H9 (cell line): ENCODE data around the gene RDH13. TPM values are rescaled to one million over a fixed set of nuclear protein-coding genes. Genes with fewer than 3 reads are reported as not detected.

Experiments
- DNase-seq: peaks from one replicate; pipeline ENCODE4 v3.0.0-alpha.2; 2017
- H2AFZ ChIP-seq: one replicate; pipeline ENCODE4 v1.6.1; 2013; ENCODE audit warnings: mild to moderate bottlenecking, low read length, control low read depth, moderate library complexity
- H2AK5ac ChIP-seq: 2 replicates; pipeline ENCODE4 v1.6.1; 2013; ENCODE audit warnings: low read length, control low read depth, mixed read lengths; ENCODE audit not compliant: insufficient read length
- H2BK120ac ChIP-seq: one replicate; pipeline ENCODE4 v1.6.1; 2013; ENCODE audit warnings: low read depth, mild to moderate bottlenecking, low read length, control low read depth, inconsistent platforms; ENCODE audit not compliant: poor library complexity, severe bottlenecking
- H2BK12ac ChIP-seq: 2 replicates; pipeline ENCODE4 v1.6.1; 2013; ENCODE audit warnings: low read length, control low read depth, mixed read lengths, low read depth; ENCODE audit not compliant: insufficient read length
- H2BK15ac ChIP-seq: 2 replicates; pipeline ENCODE4 v1.6.1; 2013; ENCODE audit warnings: low read depth, low read length, control low read depth
- H2BK20ac ChIP-seq: one replicate; pipeline ENCODE4 v1.6.1; 2013; ENCODE audit warnings: low read depth, mild to moderate bottlenecking, low read length, control low read depth, inconsistent platforms; ENCODE audit not compliant: poor library complexity, severe bottlenecking
- H2BK5ac ChIP-seq: 2 replicates; pipeline ENCODE4 v1.6.1; 2013; ENCODE audit warnings: low read length, control low read depth, mixed read lengths; ENCODE audit not compliant: insufficient read length
- H3K14ac ChIP-seq: 2 replicates; pipeline ENCODE4 v1.6.1; 2013; ENCODE audit warnings: low read length, control low read depth; ENCODE audit not compliant: insufficient read depth
- H3K18ac ChIP-seq: 2 replicates; pipeline ENCODE4 v1.6.1; 2013; ENCODE audit warnings: low read depth, mild to moderate bottlenecking, mixed read lengths, low read length, control low read depth; ENCODE audit not compliant: insufficient read length
- H3K23ac ChIP-seq: 2 replicates; pipeline ENCODE4 v1.6.1; 2013; ENCODE audit warnings: low read length, control low read depth, mixed read lengths, low read depth; ENCODE audit not compliant: insufficient read length
- H3K23me2 ChIP-seq: 2 replicates; pipeline ENCODE4 v1.6.1; 2013; ENCODE audit warnings: low read depth, mild to moderate bottlenecking, mixed read lengths, low read length, control low read depth; ENCODE audit not compliant: insufficient read length, poor library complexity, severe bottlenecking
- H3K27ac ChIP-seq: 2 replicates; pipeline ENCODE4 v1.5.1; 2013; ENCODE audit warnings: low read length, control low read depth, mixed read lengths, low read depth; ENCODE audit not compliant: insufficient read length
- H3K27me3 ChIP-seq: 2 replicates; pipeline ENCODE4 v1.6.1; 2013; ENCODE audit warnings: low read length, control low read depth, inconsistent platforms; ENCODE audit not compliant: insufficient read depth
- H3K4ac ChIP-seq: 2 replicates; pipeline ENCODE4 v1.6.1; 2013; ENCODE audit warnings: low read depth, mild to moderate bottlenecking, control low read depth, inconsistent platforms, low read length, moderate library complexity
- H3K4me1 ChIP-seq: 2 replicates; pipeline ENCODE4 v1.6.1; 2013; ENCODE audit warnings: low read length, control low read depth, inconsistent platforms; ENCODE audit not compliant: insufficient read depth
- H3K4me2 ChIP-seq: 2 replicates; pipeline ENCODE4 v1.6.1; 2013; ENCODE audit warnings: low read length, control low read depth, mixed read lengths; ENCODE audit not compliant: insufficient read length, insufficient read depth
- H3K56ac ChIP-seq: 2 replicates; pipeline ENCODE4 v1.6.1; 2013; ENCODE audit warnings: low read depth, mild to moderate bottlenecking, mixed read lengths, low read length, control low read depth; ENCODE audit not compliant: insufficient read length
- H3K79me1 ChIP-seq: 2 replicates; pipeline ENCODE4 v1.6.1; 2013; ENCODE audit warnings: low read depth, mild to moderate bottlenecking, moderate library complexity, low read length, control low read depth, inconsistent platforms; ENCODE audit not compliant: insufficient read depth, poor library complexity, severe bottlenecking
- H3K79me2 ChIP-seq: 2 replicates; pipeline ENCODE4 v1.6.1; 2013; ENCODE audit warnings: low read length, control low read depth, inconsistent platforms; ENCODE audit not compliant: insufficient read depth
- H3K9ac ChIP-seq: 2 replicates; pipeline ENCODE4 v1.6.1; 2013; ENCODE audit warnings: low read length, control low read depth, mixed read lengths; ENCODE audit not compliant: insufficient read length; ENCODE audit errors: extremely low read depth
- H3K9me3 ChIP-seq: one replicate; pipeline ENCODE4 v1.6.1; 2013; ENCODE audit warnings: low read depth, low read length, inconsistent platforms; ENCODE audit not compliant: control insufficient read depth
- H3T11ph ChIP-seq: one replicate; pipeline ENCODE4 v1.6.1; 2013; ENCODE audit warnings: mild to moderate bottlenecking, low read length, control low read depth, inconsistent platforms
- H4K20me1 ChIP-seq: one replicate; pipeline ENCODE4 v1.6.1; 2013; ENCODE audit not compliant: control insufficient read depth, insufficient read length, insufficient read depth
- H4K5ac ChIP-seq: 2 replicates; pipeline ENCODE4 v1.6.1; 2013; ENCODE audit warnings: low read depth, mild to moderate bottlenecking, mixed read lengths, low read length, control low read depth; ENCODE audit not compliant: insufficient read length
- H4K8ac ChIP-seq: replicated peaks from 2 replicates; pipeline ENCODE4 v1.6.1; 2013; ENCODE audit warnings: low read length, control low read depth, mixed read lengths, low read depth; ENCODE audit not compliant: insufficient read length
- H4K91ac ChIP-seq: 2 replicates; pipeline ENCODE4 v1.6.1; 2013; ENCODE audit warnings: low read depth, mild to moderate bottlenecking, moderate library complexity, mixed read lengths, low read length, control low read depth; ENCODE audit not compliant: insufficient read length
- H3K27ac Mint-ChIP-seq, 3 experiments: 2 replicates in 2 of 3; 3 replicates in 1 of 3; pipeline ENCODE4 v1.8.0; 2020 to 2021; ENCODE audit warnings: mixed read lengths in 3 of 3, mild to moderate bottlenecking in 1 of 3, moderate library complexity in 1 of 3
- H3K27me3 Mint-ChIP-seq: 2 replicates; pipeline ENCODE4 v1.8.0; 2021; ENCODE audit warnings: low read depth, mild to moderate bottlenecking, moderate library complexity, mixed read lengths
- H3K36me3 Mint-ChIP-seq, 3 experiments: 2 replicates in 2 of 3; 3 replicates in 1 of 3; pipeline ENCODE4 v1.8.0; 2020 to 2021; ENCODE audit warnings: low read depth in 3 of 3, mixed read lengths in 3 of 3; ENCODE audit not compliant: insufficient read depth in 1 of 3
- H3K4me1 Mint-ChIP-seq, 2 experiments: 2 replicates each; pipeline ENCODE4 v1.8.0; 2020; ENCODE audit warnings: mixed read lengths in 2 of 2
- H3K4me3 Mint-ChIP-seq, 2 experiments: 2 replicates in 1 of 2; 3 replicates in 1 of 2; pipeline ENCODE4 v1.8.0; 2020 to 2021; ENCODE audit warnings: mild to moderate bottlenecking in 2 of 2, mixed read lengths in 2 of 2, moderate library complexity in 1 of 2
- H3K9me3 Mint-ChIP-seq, 2 experiments: 2 replicates in 1 of 2; 3 replicates in 1 of 2; pipeline ENCODE4 v1.8.0; 2020; ENCODE audit warnings: mild to moderate bottlenecking in 2 of 2, mixed read lengths in 2 of 2, moderate library complexity in 1 of 2
- CTCF ChIP-seq: fragments of 200-600 bp; sonication (generic); conservative IDR thresholded peaks from 3 replicates; pipeline ENCODE4 v1.8.0; 2021; ENCODE audit warnings: antibody characterized with exemption, mild to moderate bottlenecking
- WGBS: extraction: QIAGEN DNeasy Blood & Tissue Kit; methylation state at CpG from one replicate; pipeline ENCODE4 v1.1.7; 2013; ENCODE audit warnings: missing lambda C conversion rate, low lambda C conversion rate, mixed read lengths; ENCODE audit not compliant: insufficient read length; ENCODE audit errors: extremely low coverage; 5-methylcytosine and 5-hydroxymethylcytosine counted together
- total RNA-seq: library from RNA; stranded (reverse); gene quantifications from 2 replicates; pipeline ENCODE4 v1.2.1, GENCODE V29; 2021

The RDH13 gene
- total RNA-seq, 1 experiment from 2014 or later: 21.5 TPM

- H3K9ac ChIP-seq: no peak overlapping the region
- H2AFZ ChIP-seq: no peak overlapping the region
- H3K4me1 Mint-ChIP-seq: peaks cover 0 to 1% of the 10 kb centered on the region in 2 experiments; a peak in 3 of 4 replicates
- H2BK15ac ChIP-seq: no peak overlapping the region
- no CpG with 5 or more reads among the region's 2 CpGs for WGBS
- no peak for TF ChIP-seq CTCF
- H3K4ac ChIP-seq: no peak overlapping the region
- H3K27ac ChIP-seq: no peak overlapping the region
- no peaks in the 10 kb centered on the region for H3K27me3 Mint-ChIP-seq
- no peaks in the 10 kb centered on the region; the same call in 1 of the 2 replicates for H3K79me2 ChIP-seq
- H3K18ac ChIP-seq: no peak overlapping the region
- no peaks in the 10 kb centered on the region for H4K20me1 ChIP-seq
- no peak overlapping the region for H2BK5ac ChIP-seq
- H3T11ph ChIP-seq: no peak overlapping the region
- peaks cover 2 to 5% of the 10 kb centered on the region in 2 experiments; a peak in 2 of 5 replicates for H3K9me3 Mint-ChIP-seq
- H3K14ac ChIP-seq: no peak overlapping the region
- no peak overlapping the region for H3K56ac ChIP-seq
- no peak overlapping the region for H2BK120ac ChIP-seq
- DNase-seq: no peak
- no peak overlapping the region for H2BK12ac ChIP-seq
- no peak overlapping the region for H3K23ac ChIP-seq
- H3K79me1 ChIP-seq: no peaks in the 10 kb centered on the region
- no peaks in the 10 kb centered on the region for H3K9me3 ChIP-seq
- H3K4me3 Mint-ChIP-seq: no peak overlapping the region
- no peaks in the 10 kb centered on the region for H3K4me1 ChIP-seq
- no peak overlapping the region for H2AK5ac ChIP-seq
- H4K5ac ChIP-seq: no peak overlapping the region
- no peaks in the 10 kb centered on the region for H3K27me3 ChIP-seq
- H3K36me3 Mint-ChIP-seq: peaks cover 14 to 40% (median 34%) of the 10 kb centered on the region in 3 experiments
- no peak overlapping the region for H3K27ac Mint-ChIP-seq
- H2BK20ac ChIP-seq: no peak overlapping the region
- H3K23me2 ChIP-seq: no peaks in the 10 kb centered on the region
- no peak overlapping the region for H3K4me2 ChIP-seq
- H4K91ac ChIP-seq: no peak overlapping the region
- no peak overlapping the region for H4K8ac ChIP-seq
Observed at GRCh38 chr19:55105237-55105636, 42.3 kb upstream of the RDH13 start.
